Ishikawa (cell line): ENCODE measurements around the gene DIP2C.

Experiments
- CEBPB ChIP-seq: IDR thresholded peaks from 2 replicates; pipeline ENCODE4 v1.6.1; 2012
- CREB1 ChIP-seq: IDR thresholded peaks from 2 replicates; pipeline ENCODE4 v1.6.1; 2012; ENCODE audit warnings: low read depth
- EGR1 ChIP-seq: IDR thresholded peaks from 2 replicates; pipeline ENCODE4 v1.6.1; 2012
- EP300 ChIP-seq: IDR thresholded peaks from 2 replicates; pipeline ENCODE4 v1.6.1; 2012; ENCODE audit warnings: borderline replicate concordance
- MAX ChIP-seq: IDR thresholded peaks from 2 replicates; pipeline ENCODE4 v1.6.1; 2012
- NFIC ChIP-seq: IDR thresholded peaks from 2 replicates; pipeline ENCODE4 v1.6.1; 2012
- RAD21 ChIP-seq: IDR thresholded peaks from 2 replicates; pipeline ENCODE4 v1.6.1; 2012; ENCODE audit warnings: low read depth
- TAF1 ChIP-seq: IDR thresholded peaks from 2 replicates; pipeline ENCODE4 v1.6.1; 2012; ENCODE audit warnings: low read depth, mild to moderate bottlenecking
- TCF12 ChIP-seq: IDR thresholded peaks from 2 replicates; pipeline ENCODE4 v1.6.1; 2012; ENCODE audit warnings: low read depth
- TEAD4 ChIP-seq: IDR thresholded peaks from 2 replicates; pipeline ENCODE4 v1.6.1; 2012
- USF1 ChIP-seq: IDR thresholded peaks from 2 replicates; pipeline ENCODE4 v1.6.1; 2012
- YY1 ChIP-seq: IDR thresholded peaks from 2 replicates; pipeline ENCODE4 v1.6.1; 2012; ENCODE audit warnings: low read depth
- ZBTB7A ChIP-seq: IDR thresholded peaks from 2 replicates; pipeline ENCODE4 v1.6.1; 2012; ENCODE audit warnings: low read depth
- TF ChIP-seq, protein P1 (sequence below): IDR thresholded peaks from 2 replicates; pipeline ENCODE4 v1.6.1; 2012; ENCODE audit warnings: low read depth, mild to moderate bottlenecking

DNA sequence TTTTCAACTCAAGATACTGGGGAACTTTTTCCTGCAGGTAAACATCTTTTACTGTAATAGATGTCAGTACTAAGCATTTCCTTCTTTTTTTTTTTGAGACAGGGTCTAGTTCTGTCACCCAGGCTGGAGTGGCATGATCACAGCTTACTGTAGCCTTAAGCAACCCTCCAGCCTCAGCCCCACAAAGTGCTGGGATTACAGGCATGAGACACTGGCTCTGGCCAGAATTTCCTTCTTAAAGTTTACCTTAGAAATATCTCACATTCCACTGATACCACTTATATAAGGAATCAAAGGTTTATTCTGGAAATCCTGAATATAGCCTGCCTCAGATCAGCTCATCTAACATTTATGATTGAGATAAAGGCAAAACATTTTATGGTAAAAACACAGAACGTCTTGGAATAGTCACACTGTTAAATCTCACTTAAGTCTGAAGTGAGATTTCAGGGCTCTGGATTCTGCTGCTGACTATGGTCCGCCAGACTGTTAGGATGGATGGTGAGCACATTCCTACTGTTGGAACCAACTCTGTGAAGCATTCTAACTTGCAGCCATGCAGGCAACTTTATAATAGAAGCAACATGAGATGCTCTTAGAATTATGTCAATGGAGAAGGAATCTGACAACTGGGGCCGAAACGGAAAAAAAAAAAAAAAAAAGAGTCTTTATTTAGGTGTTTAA is 402.3 kb downstream of the DIP2C start:
- TF ChIP-seq USF1 = no peak
- TF ChIP-seq TEAD4 = no peak
- TF ChIP-seq, protein P1, sequence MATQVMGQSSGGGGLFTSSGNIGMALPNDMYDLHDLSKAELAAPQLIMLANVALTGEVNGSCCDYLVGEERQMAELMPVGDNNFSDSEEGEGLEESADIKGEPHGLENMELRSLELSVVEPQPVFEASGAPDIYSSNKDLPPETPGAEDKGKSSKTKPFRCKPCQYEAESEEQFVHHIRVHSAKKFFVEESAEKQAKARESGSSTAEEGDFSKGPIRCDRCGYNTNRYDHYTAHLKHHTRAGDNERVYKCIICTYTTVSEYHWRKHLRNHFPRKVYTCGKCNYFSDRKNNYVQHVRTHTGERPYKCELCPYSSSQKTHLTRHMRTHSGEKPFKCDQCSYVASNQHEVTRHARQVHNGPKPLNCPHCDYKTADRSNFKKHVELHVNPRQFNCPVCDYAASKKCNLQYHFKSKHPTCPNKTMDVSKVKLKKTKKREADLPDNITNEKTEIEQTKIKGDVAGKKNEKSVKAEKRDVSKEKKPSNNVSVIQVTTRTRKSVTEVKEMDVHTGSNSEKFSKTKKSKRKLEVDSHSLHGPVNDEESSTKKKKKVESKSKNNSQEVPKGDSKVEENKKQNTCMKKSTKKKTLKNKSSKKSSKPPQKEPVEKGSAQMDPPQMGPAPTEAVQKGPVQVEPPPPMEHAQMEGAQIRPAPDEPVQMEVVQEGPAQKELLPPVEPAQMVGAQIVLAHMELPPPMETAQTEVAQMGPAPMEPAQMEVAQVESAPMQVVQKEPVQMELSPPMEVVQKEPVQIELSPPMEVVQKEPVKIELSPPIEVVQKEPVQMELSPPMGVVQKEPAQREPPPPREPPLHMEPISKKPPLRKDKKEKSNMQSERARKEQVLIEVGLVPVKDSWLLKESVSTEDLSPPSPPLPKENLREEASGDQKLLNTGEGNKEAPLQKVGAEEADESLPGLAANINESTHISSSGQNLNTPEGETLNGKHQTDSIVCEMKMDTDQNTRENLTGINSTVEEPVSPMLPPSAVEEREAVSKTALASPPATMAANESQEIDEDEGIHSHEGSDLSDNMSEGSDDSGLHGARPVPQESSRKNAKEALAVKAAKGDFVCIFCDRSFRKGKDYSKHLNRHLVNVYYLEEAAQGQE = no peak
- no peak for TF ChIP-seq CREB1
- no peak for TF ChIP-seq EP300
- no peak for TF ChIP-seq NFIC
- no peak for TF ChIP-seq EGR1
- no peak for TF ChIP-seq YY1
- TF ChIP-seq CEBPB = no peak
- TF ChIP-seq ZBTB7A = no peak
- TF ChIP-seq MAX = no peak
- no peak for TF ChIP-seq TCF12
- TF ChIP-seq RAD21 = no peak
- TF ChIP-seq TAF1 = no peak
